Measurements from ENCODE around the gene MRM3.

MRM3 gene

DNA sequence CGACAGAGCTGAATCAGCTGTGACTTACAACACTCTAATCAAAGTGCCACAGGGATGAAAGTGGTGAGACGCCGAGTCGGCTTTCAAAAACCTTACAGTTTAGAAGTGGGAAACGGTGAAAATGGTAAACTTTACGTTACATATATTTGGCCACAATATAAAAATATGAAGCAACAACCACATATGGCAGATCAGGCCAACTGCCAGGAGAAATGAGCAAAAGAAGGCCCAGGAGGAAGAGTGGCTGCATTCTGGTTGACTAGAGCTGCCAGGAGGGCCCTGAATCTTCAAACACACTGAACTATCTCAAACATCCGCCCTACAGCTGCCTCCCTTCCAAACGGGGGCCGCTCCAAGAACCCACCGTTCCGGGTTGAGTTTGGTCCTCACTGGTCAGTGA lies 56.3 kb downstream of the MRM3 start:
- no peak for DNase-seq (ENCODE audit: low read depth in 2 of 2)
- H3K4me3 ChIP-seq (replicated peaks in 1 of 2; ENCODE audit: low read depth in 2 of 2, low read length in 2 of 2) = no peak overlapping the region
- TF ChIP-seq, protein P1, sequence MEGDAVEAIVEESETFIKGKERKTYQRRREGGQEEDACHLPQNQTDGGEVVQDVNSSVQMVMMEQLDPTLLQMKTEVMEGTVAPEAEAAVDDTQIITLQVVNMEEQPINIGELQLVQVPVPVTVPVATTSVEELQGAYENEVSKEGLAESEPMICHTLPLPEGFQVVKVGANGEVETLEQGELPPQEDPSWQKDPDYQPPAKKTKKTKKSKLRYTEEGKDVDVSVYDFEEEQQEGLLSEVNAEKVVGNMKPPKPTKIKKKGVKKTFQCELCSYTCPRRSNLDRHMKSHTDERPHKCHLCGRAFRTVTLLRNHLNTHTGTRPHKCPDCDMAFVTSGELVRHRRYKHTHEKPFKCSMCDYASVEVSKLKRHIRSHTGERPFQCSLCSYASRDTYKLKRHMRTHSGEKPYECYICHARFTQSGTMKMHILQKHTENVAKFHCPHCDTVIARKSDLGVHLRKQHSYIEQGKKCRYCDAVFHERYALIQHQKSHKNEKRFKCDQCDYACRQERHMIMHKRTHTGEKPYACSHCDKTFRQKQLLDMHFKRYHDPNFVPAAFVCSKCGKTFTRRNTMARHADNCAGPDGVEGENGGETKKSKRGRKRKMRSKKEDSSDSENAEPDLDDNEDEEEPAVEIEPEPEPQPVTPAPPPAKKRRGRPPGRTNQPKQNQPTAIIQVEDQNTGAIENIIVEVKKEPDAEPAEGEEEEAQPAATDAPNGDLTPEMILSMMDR (IDR thresholded peaks at IDR 0.05; ENCODE audit: low read depth, low read length) = no peak

DNA sequence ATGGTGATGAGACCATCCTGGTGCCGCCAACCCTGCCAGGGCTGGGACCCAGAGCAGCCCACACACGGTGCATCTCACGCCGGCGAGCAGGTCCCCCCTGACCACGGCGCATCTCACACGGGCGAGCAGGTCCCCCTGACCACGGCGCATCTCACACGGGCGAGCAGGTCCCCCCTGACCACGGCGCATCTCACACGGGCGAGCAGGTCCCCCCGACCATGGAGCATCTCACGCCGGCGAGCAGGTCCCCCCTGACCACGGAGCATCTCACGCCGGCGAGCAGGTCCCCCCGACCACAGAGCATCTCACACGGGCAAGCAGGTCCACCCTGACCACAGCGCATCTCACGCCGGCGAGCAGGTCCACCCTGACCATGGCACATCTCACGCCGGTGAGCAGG lies 59.2 kb downstream of the MRM3 start:
- TF ChIP-seq, protein P1 (IDR thresholded peaks at IDR 0.05; ENCODE audit: low read depth, low read length) = no peak

More for the DNA sequence above, 59.2 kb downstream of the MRM3 start:
- DNase-seq (ENCODE audit: low read depth in 2 of 2) = no peak
- H3K4me3 ChIP-seq (replicated peaks in 1 of 2; ENCODE audit: low read depth in 2 of 2, low read length in 2 of 2) = no peak overlapping the region
